Mucosa of stomach (tissue), 1 donor: ENCODE data around the gene PTBP3.

Source experiments
- H3K27me3 ChIP-seq: one replicate; pipeline ENCODE4 v1.7.0; 2013; ENCODE audit warnings: mild to moderate bottlenecking, low read length; ENCODE audit not compliant: control insufficient read depth, insufficient read depth
- H3K36me3 ChIP-seq: one replicate; pipeline ENCODE4 v1.7.0; 2013; ENCODE audit warnings: low read length; ENCODE audit not compliant: control insufficient read depth, insufficient read depth
- H3K4me1 ChIP-seq: one replicate; pipeline ENCODE4 v1.7.0; 2013; ENCODE audit warnings: mild to moderate bottlenecking, low read length; ENCODE audit not compliant: control insufficient read depth, insufficient read depth
- H3K4me3 ChIP-seq: one replicate; pipeline ENCODE4 v1.7.0; 2013; ENCODE audit warnings: low read length
- H3K9ac ChIP-seq: one replicate; pipeline ENCODE4 v1.7.0; 2013; ENCODE audit warnings: mild to moderate bottlenecking, low read length, moderate library complexity
- H3K9me3 ChIP-seq: one replicate; pipeline ENCODE4 v1.7.0; 2013; ENCODE audit warnings: mild to moderate bottlenecking, low read length, moderate library complexity; ENCODE audit not compliant: control insufficient read depth
- donor health status: Pancreatic carcinoma.

PTBP3 gene

GRCh38 chr9:112331674-112331952, 1.8 kb downstream of the PTBP3 start:
- Histone ChIP-seq H3K27me3 (no peaks in the 10 kb centered on the region), H3K9ac (no peak overlapping the region), H3K9me3 (no peaks in the 10 kb centered on the region), H3K4me1 (peaks cover 19% of the 10 kb centered on the region), H3K4me3 (no peak overlapping the region), H3K36me3 (no peaks in the 10 kb centered on the region)

- Histone ChIP-seq H3K4me1 (peaks cover 40% of the 10 kb centered on the region), H3K4me3 (no peak overlapping the region), H3K36me3 (no peaks in the 10 kb centered on the region), H3K27me3 (no peaks in the 10 kb centered on the region), H3K9ac (no peak overlapping the region), H3K9me3 (no peaks in the 10 kb centered on the region)
Observed at GRCh38 chr9:112328545-112328944, 4.9 kb downstream of the PTBP3 start.

- no peak overlapping the region for H3K9ac ChIP-seq
- H3K9me3 ChIP-seq: no peaks in the 10 kb centered on the region
- H3K4me1 ChIP-seq: peaks cover 45% of the 10 kb centered on the region
- H3K4me3 ChIP-seq: no peak overlapping the region
- no peaks in the 10 kb centered on the region for H3K27me3 ChIP-seq
- H3K36me3 ChIP-seq: no peaks in the 10 kb centered on the region
Observed at GRCh38 chr9:112327718-112328450, 5.5 kb downstream of the PTBP3 start.

GRCh38 chr9:112326194-112326593, 7.2 kb downstream of the PTBP3 start:
- Histone ChIP-seq H3K36me3 (no peaks in the 10 kb centered on the region), H3K9ac (no peak overlapping the region), H3K9me3 (no peaks in the 10 kb centered on the region), H3K4me3 (no peak overlapping the region), H3K4me1 (peaks cover 50% of the 10 kb centered on the region), H3K27me3 (no peaks in the 10 kb centered on the region)

- Histone ChIP-seq H3K9me3 (no peaks in the 10 kb centered on the region), H3K4me3 (no peak overlapping the region), H3K36me3 (no peaks in the 10 kb centered on the region), H3K4me1 (peaks cover 44% of the 10 kb centered on the region), H3K9ac (no peak overlapping the region), H3K27me3 (no peaks in the 10 kb centered on the region)
Observed at GRCh38 chr9:112325600-112325999, 7.8 kb downstream of the PTBP3 start.

GRCh38 chr9:112325127-112325526, 8.3 kb downstream of the PTBP3 start:
- Histone ChIP-seq H3K4me3 (no peak overlapping the region), H3K9ac (no peak overlapping the region), H3K36me3 (no peaks in the 10 kb centered on the region), H3K4me1 (peaks cover 43% of the 10 kb centered on the region), H3K9me3 (no peaks in the 10 kb centered on the region), H3K27me3 (no peaks in the 10 kb centered on the region)

GRCh38 chr9:112323378-112323854, 10.0 kb downstream of the PTBP3 start:
- no peaks in the 10 kb centered on the region for H3K27me3 ChIP-seq
- no peaks in the 10 kb centered on the region for H3K36me3 ChIP-seq
- H3K9me3 ChIP-seq: no peaks in the 10 kb centered on the region
- H3K9ac ChIP-seq: no peak overlapping the region
- H3K4me1 ChIP-seq: peaks cover 40% of the 10 kb centered on the region
- H3K4me3 ChIP-seq: no peak overlapping the region

GRCh38 chr9:112322701-112323377, 10.6 kb downstream of the PTBP3 start:
- Histone ChIP-seq H3K9ac (no peak overlapping the region), H3K4me3 (no peak overlapping the region), H3K36me3 (no peaks in the 10 kb centered on the region), H3K9me3 (no peaks in the 10 kb centered on the region), H3K4me1 (peaks cover 38% of the 10 kb centered on the region), H3K27me3 (no peaks in the 10 kb centered on the region)

- no peak overlapping the region for H3K4me3 ChIP-seq
- no peaks in the 10 kb centered on the region for H3K27me3 ChIP-seq
- peaks cover 18% of the 10 kb centered on the region for H3K4me1 ChIP-seq
- no peaks in the 10 kb centered on the region for H3K9me3 ChIP-seq
- no peak overlapping the region for H3K9ac ChIP-seq
- H3K36me3 ChIP-seq: no peaks in the 10 kb centered on the region
Observed at GRCh38 chr9:112316258-112316943, 17.0 kb downstream of the PTBP3 start.

GRCh38 chr9:112315331-112316257, 17.8 kb downstream of the PTBP3 start:
- Histone ChIP-seq H3K27me3 (no peaks in the 10 kb centered on the region), H3K4me3 (no peak overlapping the region), H3K36me3 (no peaks in the 10 kb centered on the region)

GRCh38 chr9:112312139-112312538, 21.3 kb downstream of the PTBP3 start:
- Histone ChIP-seq H3K4me1 (peaks cover 29% of the 10 kb centered on the region), H3K9me3 (no peaks in the 10 kb centered on the region), H3K36me3 (no peaks in the 10 kb centered on the region), H3K4me3 (no peak overlapping the region), H3K27me3 (no peaks in the 10 kb centered on the region), H3K9ac (no peak overlapping the region)

More at GRCh38 chr9:112315331-112316257, 17.8 kb downstream of the PTBP3 start:
- H3K9me3 ChIP-seq: no peaks in the 10 kb centered on the region
- H3K9ac ChIP-seq: no peak overlapping the region
- H3K4me1 ChIP-seq: peaks cover 26% of the 10 kb centered on the region
